NT2/D1 (cell line): Measurements from ENCODE around the gene TRNAU1AP.
"Not testable (repeated sequence)": the region's sequence is repeated elsewhere in the genome, so short reads cannot be mapped to it uniquely, and the experiment has no call there.

ENCODE experiments used
- SUZ12 ChIP-seq: IDR thresholded peaks from 2 replicates; pipeline ENCODE4 v1.6.1; 2011; ENCODE audit not compliant: insufficient read length, insufficient read depth; ENCODE audit errors: extremely low read depth
- YY1 ChIP-seq: IDR thresholded peaks from 2 replicates; pipeline ENCODE4 v1.6.1; 2011; ENCODE audit not compliant: insufficient read length, insufficient read depth
- ZNF274 ChIP-seq: IDR thresholded peaks from 2 replicates; pipeline ENCODE4 v1.6.1; 2011; ENCODE audit warnings: mild to moderate bottlenecking, low read depth, low read length

DNA sequence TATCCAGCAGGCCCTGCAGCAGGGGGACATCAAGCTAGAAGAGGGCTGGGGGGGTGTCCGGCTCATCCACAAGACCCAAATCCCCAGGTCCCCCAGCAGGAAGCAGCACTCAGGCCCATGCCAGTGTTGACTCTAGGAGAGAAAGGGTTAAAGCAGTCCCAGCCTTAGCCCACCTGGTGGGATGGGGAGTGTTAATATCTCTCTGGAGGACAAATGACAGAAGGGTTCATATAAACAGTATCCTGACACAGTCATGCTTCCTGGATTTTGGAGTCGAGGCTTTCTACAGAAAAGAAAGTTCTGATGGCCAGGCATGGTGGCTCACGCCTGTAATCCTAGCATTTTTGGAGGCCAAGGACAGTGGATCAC, 41.1 kb downstream of the TRNAU1AP start:
- TF ChIP-seq YY1, ZNF274, SUZ12: not testable (repeated sequence)
